K562 (cell line): Measurements from ENCODE around the gene GLP2R. TPM values are rescaled to one million over a fixed set of nuclear protein-coding genes. Genes with fewer than 3 reads are reported as not detected.
A peak's percentile ranks its signal among the peaks of the same experiment; 100 is the strongest.

Source experiments
- ATAC-seq: fragments of 200-7000 bp; cut with Tn5 transposase; 3 replicates; pipeline ENCODE4 v1.9.1; 2020; ENCODE audit warnings: moderate library complexity
- BruUV-seq: library from RNA; stranded (reverse); fragments of 400-500 nt; replicated peaks from 2 replicates; lab custom pipeline; 2021; lab: Mats Ljungman, UMichigan
- CTCF ChIA-PET: fragments of 300-600 bp; formaldehyde crosslinking; extraction: SDS; loops from one replicate; lab custom pipeline; 2021; ENCODE audit warnings: low intra/inter-chr PET ratio; lab: Yijun Ruan, JAX
- POLR2A ChIA-PET: fragments of 300-600, 350-650 bp; sonication (Branson Sonifier 250); formaldehyde crosslinking; extraction: SDS; loops from one replicate; lab custom pipeline; 2021; ENCODE audit warnings: antibody characterized with exemption, inconsistent platforms; lab: Yijun Ruan, JAX
- DNase-seq, 4 experiments: peaks; one replicate each; pipeline versions ENCODE4 v3.0.0 to v3.0.0-alpha.2; 2011 to 2018; ENCODE audit warnings: low spot score in 3 of 4, mixed read lengths in 3 of 4; ENCODE audit errors: extremely low read depth in 1 of 4
- FAIRE-seq: peaks from 2 replicates; lab custom pipeline; 2011; peaks lifted over from hg19 to GRCh38; lab: Jason Lieb, UNC
- H2AFZ ChIP-seq: 2 replicates; pipeline ENCODE4 v1.6.0; 2011; ENCODE audit warnings: low read depth, low read length, control low read depth, inconsistent platforms
- H3K27ac ChIP-seq: fragments of 200-600 bp; 3 replicates; pipeline ENCODE4 v1.8.0; 2011; ENCODE audit warnings: low read depth, mild to moderate bottlenecking, control low read depth, inconsistent platforms, low read length, moderate library complexity, mixed read lengths; ENCODE audit errors: extremely low read depth
- H3K27me3 ChIP-seq, 2 experiments: fragments of 300-600 bp in 1 of 2; 2 replicates in 1 of 2; 3 replicates in 1 of 2; pipeline versions ENCODE4 v1.6.0 to v1.8.0; 2011; ENCODE audit warnings: inconsistent platforms in 2 of 2, low read length in 2 of 2, mild to moderate bottlenecking in 1 of 2, mixed read lengths in 1 of 2, moderate library complexity in 1 of 2; ENCODE audit not compliant: control insufficient read depth in 2 of 2, insufficient read depth in 2 of 2
- H3K36me3 ChIP-seq: fragments of 300-600 bp; 3 replicates; pipeline ENCODE4 v1.8.0; 2011; ENCODE audit warnings: mild to moderate bottlenecking, low read length, inconsistent platforms; ENCODE audit not compliant: control insufficient read depth, insufficient read depth
- H3K4me1 ChIP-seq, 2 experiments: fragments of 200-600 bp in 1 of 2; replicated peaks in 1 of 2; 2 replicates in 1 of 2; 3 replicates in 1 of 2; pipeline versions ENCODE4 v1.5.1 to v1.8.0; 2011; ENCODE audit warnings: inconsistent platforms in 2 of 2, low read length in 2 of 2, mild to moderate bottlenecking in 1 of 2, mixed read lengths in 1 of 2, moderate library complexity in 1 of 2; ENCODE audit not compliant: control insufficient read depth in 2 of 2, insufficient read depth in 2 of 2
- H3K4me2 ChIP-seq: 2 replicates; pipeline ENCODE4 v1.6.1; 2011; ENCODE audit warnings: low read length, control low read depth, inconsistent platforms, mixed read lengths; ENCODE audit not compliant: insufficient read depth
- H3K4me3 ChIP-seq: fragments of 200-600 bp; sonication (generic), shearing (Covaris generic); 2 replicates; pipeline ENCODE4 v1.5.1; 2016; ENCODE audit warnings: control low read depth, inconsistent platforms
- H3K79me2 ChIP-seq: fragments of 200-600 bp; 3 replicates; pipeline ENCODE4 v1.8.0; 2011; ENCODE audit warnings: low read length, inconsistent platforms; ENCODE audit not compliant: control insufficient read depth, insufficient read depth
- H3K9ac ChIP-seq, 2 experiments: 2 replicates each; pipeline versions ENCODE4 v1.6.0 to v1.6.1; 2011; ENCODE audit warnings: low read depth in 2 of 2, low read length in 2 of 2, control low read depth in 1 of 2, inconsistent platforms in 1 of 2, mild to moderate bottlenecking in 1 of 2, mixed read lengths in 1 of 2; ENCODE audit not compliant: insufficient read depth in 1 of 2
- H3K9me1 ChIP-seq: one replicate; pipeline ENCODE4 v1.6.0; 2011; ENCODE audit warnings: inconsistent platforms, mild to moderate bottlenecking, low read length, moderate library complexity; ENCODE audit not compliant: control insufficient read depth, insufficient read depth
- H3K9me3 ChIP-seq: replicated peaks from 2 replicates; pipeline ENCODE4 v1.5.1; 2011; ENCODE audit warnings: low read depth, low read length, inconsistent platforms; ENCODE audit not compliant: control insufficient read depth, insufficient read depth
- H4K20me1 ChIP-seq: replicated peaks from 2 replicates; pipeline ENCODE4 v1.6.1; 2011; ENCODE audit warnings: low read length, inconsistent platforms, mixed read lengths; ENCODE audit not compliant: control insufficient read depth, insufficient read depth
- CREBBP ChIP-seq: IDR thresholded peaks from one replicate; pipeline ENCODE4 v1.6.1; 2012; ENCODE audit warnings: low read depth, mild to moderate bottlenecking, control low read depth, inconsistent platforms, low read length
- GATAD2A ChIP-seq: fragments of 450-650 bp; IDR thresholded peaks from 2 replicates; pipeline ENCODE4 v1.6.1; 2017
- KLF6 ChIP-seq: fragments of 250-450 bp; sonication (Bioruptor Pico); IDR thresholded peaks from 2 replicates; pipeline ENCODE4 v1.4.0; 2020; ENCODE audit warnings: mild to moderate bottlenecking, moderate library complexity, borderline replicate concordance
- MXI1 ChIP-seq: IDR thresholded peaks from 2 replicates; pipeline ENCODE4 v1.6.1; 2011; ENCODE audit warnings: low read depth, mild to moderate bottlenecking, improper control_type of control experiment, low read length
- RAD21 ChIP-seq, 2 experiments: fragments of 250-450 bp in 1 of 2; fragments of 450-650 bp in 1 of 2; sonication (Bioruptor Pico) in 1 of 2; formaldehyde crosslinking in 1 of 2; IDR thresholded peaks in 1 of 2; conservative IDR thresholded peaks in 1 of 2; 2 replicates each; pipeline versions ENCODE4 v1.4.0 to v1.8.0; 2020 to 2022; ENCODE audit warnings: mild to moderate bottlenecking in 2 of 2, moderate library complexity in 1 of 2
- SMC3 ChIP-seq: conservative IDR thresholded peaks from 2 replicates; pipeline ENCODE4 v1.6.1; 2011; ENCODE audit warnings: low read depth, low read length, improper control_type of control experiment; ENCODE audit not compliant: insufficient read depth
- ZNF408 ChIP-seq: fragments of 250-450 bp; sonication (Bioruptor Pico); IDR thresholded peaks from 2 replicates; pipeline ENCODE4 v1.4.0; 2020; ENCODE audit warnings: low read depth, mild to moderate bottlenecking, moderate library complexity
- WGBS: fragments of 100-300 bp; shearing (Covaris generic); methylation state at CpG from one replicate; pipeline ENCODE4 v1.1.6; 2016; ENCODE audit warnings: low coverage, mixed read lengths; ENCODE audit not compliant: insufficient coverage; ENCODE audit errors: missing lambda C conversion rate; 5-methylcytosine and 5-hydroxymethylcytosine counted together
- in situ Hi-C: fragments of 300-500 bp; cut with MboI; formaldehyde crosslinking; loops from 4 replicates; pipeline ENCODE4 v1.15.0; 2018; ENCODE audit warnings: inconsistent platforms, mixed read lengths
- intact Hi-C: fragments of 100-400 bp; cut with micrococcal nuclease; formaldehyde crosslinking; loops from 2 replicates; pipeline ENCODE4 v1.14.2; 2022
- polyA plus RNA-seq, 8 experiments: library from polyadenylated mRNA; depleted of rRNA in 4 of 8; stranded (reverse) in 5 of 8; unstranded in 3 of 8; fragments of >200 nt; fragmentation: Nextera tagmentation in 2 of 8; fragmentation: Illumina TruSeq in 1 of 8; extraction: Ambion mirVana in 2 of 8; extraction: Trizol in 1 of 8; gene quantifications; 2 replicates each; pipeline versions ENCODE4 v1.2.1 to v1.2.3, GENCODE V29; 2011 to 2014; ENCODE audit warnings: inconsistent platforms in 1 of 8, missing spikeins in 1 of 8
- total RNA-seq, 7 experiments: library from RNA; depleted of rRNA in 6 of 7; stranded (reverse); fragments of >200 nt in 6 of 7; fragmentation: Illumina TruSeq in 2 of 7; extraction: Trizol in 2 of 7; gene quantifications; 2 replicates each; pipeline versions ENCODE4 v1.2.1 to v1.2.3, GENCODE V29; 2011 to 2021; ENCODE audit warnings: low replicate concordance in 1 of 7
- TF ChIP-seq, protein P1 (sequence below): fragments of 200-800 bp; sonication (Bioruptor generic); IDR thresholded peaks from 2 replicates; pipeline ENCODE4 v1.6.1; 2017; ENCODE audit warnings: missing genetic modification characterization, missing compliant biosample characterization
- TF ChIP-seq, protein P2 (sequence below): fragments of 450-650 bp; conservative IDR thresholded peaks from 2 replicates; pipeline ENCODE4 v1.6.1; 2016; ENCODE audit warnings: missing genetic modification characterization, low read depth, mild to moderate bottlenecking, control low read depth, missing compliant biosample characterization
- TF ChIP-seq, protein P3 (sequence below), 2 experiments: fragments of 450-650 bp; formaldehyde crosslinking in 1 of 2; IDR thresholded peaks; 2 replicates each; pipeline versions ENCODE4 v1.4.0 to v1.6.1; 2014 to 2020; ENCODE audit warnings: mild to moderate bottlenecking in 2 of 2, borderline replicate concordance in 1 of 2, low read depth in 1 of 2

The GLP2R gene
- total and polyA plus RNA-seq, 9 of the 15 experiments (the other 6 are each of a cell fraction or from before 2014, with no cell fraction given), result not detected

DNA sequence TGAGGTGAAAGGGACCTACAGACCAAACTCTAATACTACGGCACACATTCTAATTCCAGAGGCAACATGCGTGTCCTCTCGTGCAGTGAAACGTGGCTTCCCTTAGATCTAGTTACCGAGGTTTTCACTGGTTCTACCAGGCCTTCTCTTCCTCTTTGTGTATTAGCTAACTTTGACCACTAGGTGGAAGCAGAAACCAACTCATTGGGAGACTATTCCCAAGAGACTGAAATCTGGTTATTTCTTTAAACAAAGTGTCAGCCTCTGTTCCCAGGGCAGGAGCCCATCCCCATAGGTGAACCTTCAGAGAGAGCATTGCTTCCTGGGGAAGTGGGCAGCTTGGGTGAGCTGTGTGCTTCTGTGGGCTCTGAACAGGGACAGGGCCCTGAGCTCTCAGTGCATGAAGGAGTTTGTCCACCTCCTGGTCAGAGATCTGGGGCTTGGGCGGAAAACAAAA is 99.0 kb downstream of the GLP2R start:
- ATAC-seq, result peak; percentile 82
- no TSS peak for BruUV-seq
- ChIA-PET CTCF (interaction anchor here (0.8 to 1.6 kb wide), 3 partner anchors 35 to 690 kb away, joined by 4 to 6 read pairs (median 5); no protein-coding TSS in a partner anchor), POLR2A (interaction anchor here (0.6 kb wide), 1 partner anchor 912 kb away, joined by 3 read pairs; no protein-coding TSS in a partner anchor)
- Histone ChIP-seq H3K9ac (no peak overlapping the region), H3K9me3 (no peaks in the 10 kb centered on the region), H3K4me2 (no peak overlapping the region), H3K36me3 (no peaks in the 10 kb centered on the region), H3K79me2 (no peaks in the 10 kb centered on the region), H3K4me1 (no peaks in the 10 kb centered on the region), H3K4me3 (no peak overlapping the region), H3K27me3 (no peaks in the 10 kb centered on the region), H3K27ac (no peak overlapping the region), H2AFZ (no peak overlapping the region), H3K9me1 (no peaks in the 10 kb centered on the region), H4K20me1 (no peaks in the 10 kb centered on the region)
- peak; percentile 76 for FAIRE-seq
- WGBS, result 3% methylated on average over 6 of the region's 6 CpGs
- intact Hi-C loops (loop anchor here (5.0 kb wide), 1 partner anchor 693 kb away; no protein-coding TSS in a partner anchor), in situ Hi-C loops (loop anchor here (10.0 kb wide), 1 partner anchor 690 kb away; no protein-coding TSS in a partner anchor)
- DNase-seq, result peak; percentile 23 to 54 (median 46)
- TF ChIP-seq, protein P1, sequence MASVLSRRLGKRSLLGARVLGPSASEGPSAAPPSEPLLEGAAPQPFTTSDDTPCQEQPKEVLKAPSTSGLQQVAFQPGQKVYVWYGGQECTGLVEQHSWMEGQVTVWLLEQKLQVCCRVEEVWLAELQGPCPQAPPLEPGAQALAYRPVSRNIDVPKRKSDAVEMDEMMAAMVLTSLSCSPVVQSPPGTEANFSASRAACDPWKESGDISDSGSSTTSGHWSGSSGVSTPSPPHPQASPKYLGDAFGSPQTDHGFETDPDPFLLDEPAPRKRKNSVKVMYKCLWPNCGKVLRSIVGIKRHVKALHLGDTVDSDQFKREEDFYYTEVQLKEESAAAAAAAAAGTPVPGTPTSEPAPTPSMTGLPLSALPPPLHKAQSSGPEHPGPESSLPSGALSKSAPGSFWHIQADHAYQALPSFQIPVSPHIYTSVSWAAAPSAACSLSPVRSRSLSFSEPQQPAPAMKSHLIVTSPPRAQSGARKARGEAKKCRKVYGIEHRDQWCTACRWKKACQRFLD (CRISPR knock-in tag), result no peak
- TF ChIP-seq CREBBP (no peak), KLF6 (no peak), GATAD2A (no peak), RAD21 (CRISPR knock-in tag; conservative IDR thresholded peaks at IDR 0.05 in 1 of 2, IDR thresholded peaks at IDR 0.05 in 1 of 2) (peak; percentile 34 to 71; a peak in 3 of 4 replicates), ZNF408 (no peak), MXI1 (no peak), SMC3 (0 out of 2 replicates have a peak, but pooled peaks have one; percentile 14)
- TF ChIP-seq, protein P2, sequence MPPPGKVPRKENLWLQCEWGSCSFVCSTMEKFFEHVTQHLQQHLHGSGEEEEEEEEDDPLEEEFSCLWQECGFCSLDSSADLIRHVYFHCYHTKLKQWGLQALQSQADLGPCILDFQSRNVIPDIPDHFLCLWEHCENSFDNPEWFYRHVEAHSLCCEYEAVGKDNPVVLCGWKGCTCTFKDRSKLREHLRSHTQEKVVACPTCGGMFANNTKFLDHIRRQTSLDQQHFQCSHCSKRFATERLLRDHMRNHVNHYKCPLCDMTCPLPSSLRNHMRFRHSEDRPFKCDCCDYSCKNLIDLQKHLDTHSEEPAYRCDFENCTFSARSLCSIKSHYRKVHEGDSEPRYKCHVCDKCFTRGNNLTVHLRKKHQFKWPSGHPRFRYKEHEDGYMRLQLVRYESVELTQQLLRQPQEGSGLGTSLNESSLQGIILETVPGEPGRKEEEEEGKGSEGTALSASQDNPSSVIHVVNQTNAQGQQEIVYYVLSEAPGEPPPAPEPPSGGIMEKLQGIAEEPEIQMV, result no peak
- TF ChIP-seq, protein P3, sequence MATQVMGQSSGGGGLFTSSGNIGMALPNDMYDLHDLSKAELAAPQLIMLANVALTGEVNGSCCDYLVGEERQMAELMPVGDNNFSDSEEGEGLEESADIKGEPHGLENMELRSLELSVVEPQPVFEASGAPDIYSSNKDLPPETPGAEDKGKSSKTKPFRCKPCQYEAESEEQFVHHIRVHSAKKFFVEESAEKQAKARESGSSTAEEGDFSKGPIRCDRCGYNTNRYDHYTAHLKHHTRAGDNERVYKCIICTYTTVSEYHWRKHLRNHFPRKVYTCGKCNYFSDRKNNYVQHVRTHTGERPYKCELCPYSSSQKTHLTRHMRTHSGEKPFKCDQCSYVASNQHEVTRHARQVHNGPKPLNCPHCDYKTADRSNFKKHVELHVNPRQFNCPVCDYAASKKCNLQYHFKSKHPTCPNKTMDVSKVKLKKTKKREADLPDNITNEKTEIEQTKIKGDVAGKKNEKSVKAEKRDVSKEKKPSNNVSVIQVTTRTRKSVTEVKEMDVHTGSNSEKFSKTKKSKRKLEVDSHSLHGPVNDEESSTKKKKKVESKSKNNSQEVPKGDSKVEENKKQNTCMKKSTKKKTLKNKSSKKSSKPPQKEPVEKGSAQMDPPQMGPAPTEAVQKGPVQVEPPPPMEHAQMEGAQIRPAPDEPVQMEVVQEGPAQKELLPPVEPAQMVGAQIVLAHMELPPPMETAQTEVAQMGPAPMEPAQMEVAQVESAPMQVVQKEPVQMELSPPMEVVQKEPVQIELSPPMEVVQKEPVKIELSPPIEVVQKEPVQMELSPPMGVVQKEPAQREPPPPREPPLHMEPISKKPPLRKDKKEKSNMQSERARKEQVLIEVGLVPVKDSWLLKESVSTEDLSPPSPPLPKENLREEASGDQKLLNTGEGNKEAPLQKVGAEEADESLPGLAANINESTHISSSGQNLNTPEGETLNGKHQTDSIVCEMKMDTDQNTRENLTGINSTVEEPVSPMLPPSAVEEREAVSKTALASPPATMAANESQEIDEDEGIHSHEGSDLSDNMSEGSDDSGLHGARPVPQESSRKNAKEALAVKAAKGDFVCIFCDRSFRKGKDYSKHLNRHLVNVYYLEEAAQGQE (IDR thresholded peaks at IDR 0.05; ENCODE audit: borderline replicate concordance), result peak; percentile 38; the same call in 1 of the 2 replicates
- TF ChIP-seq, protein P3 (CRISPR knock-in tag; IDR thresholded peaks at IDR 0.05; ENCODE audit: low read depth), result no peak
